GM21529 (cell line): ENCODE data around the gene CALML5.
"Not testable (repeated sequence)": the region's sequence is repeated elsewhere in the genome, so short reads cannot be mapped to it uniquely, and the experiment has no call there.

Experiments used
- ATAC-seq: cut with Tn5 transposase; IDR thresholded peaks from one replicate; pipeline ENCODE4 v1.9.1; 2021; ENCODE audit not compliant: unreplicated experiment

Gene CALML5

DNA sequence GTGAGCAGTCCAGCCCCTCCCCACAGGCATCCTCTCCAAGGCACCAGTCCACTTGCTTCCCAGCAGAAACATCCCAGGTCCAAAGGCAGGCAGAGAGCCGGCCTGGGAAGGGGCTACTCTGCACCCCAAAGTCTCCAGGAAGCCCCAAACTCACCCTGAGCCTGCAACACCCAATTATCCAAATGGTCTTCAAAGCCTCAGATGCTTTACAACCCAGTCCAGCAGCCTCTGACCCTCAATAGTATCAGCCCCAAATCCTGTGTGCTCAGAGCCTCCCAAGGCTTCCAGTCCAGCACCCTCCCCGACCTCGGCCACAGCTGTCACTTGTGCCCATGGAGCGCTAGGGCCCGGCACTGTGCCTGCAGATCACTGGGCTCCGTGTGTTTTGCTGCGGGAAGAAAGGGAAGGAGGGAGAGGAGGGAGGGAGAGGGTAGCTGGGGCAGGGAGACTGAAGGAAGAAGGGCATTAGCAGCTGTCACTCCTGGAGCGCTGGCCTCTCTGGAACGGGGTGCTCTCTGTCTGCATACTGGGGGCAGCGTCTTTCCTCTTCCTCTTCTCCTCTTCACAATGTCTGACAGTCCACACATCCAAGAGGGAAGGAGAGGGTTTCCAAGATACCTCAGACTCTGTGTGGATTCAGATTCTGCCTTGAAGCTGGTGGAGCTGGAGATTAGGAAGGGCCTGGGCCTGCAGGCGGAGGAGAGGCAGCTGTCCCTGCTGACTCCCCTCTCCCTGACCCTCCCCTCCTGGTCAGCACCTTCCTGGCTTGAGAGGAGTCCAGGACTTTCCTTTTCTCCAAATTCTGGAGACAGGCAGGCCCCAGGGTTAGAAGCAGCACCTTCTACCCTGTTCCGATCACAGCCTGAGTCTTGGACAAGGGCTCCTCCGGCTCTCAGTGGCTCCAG, 13.2 kb downstream of the CALML5 start:
- no peak for ATAC-seq

DNA sequence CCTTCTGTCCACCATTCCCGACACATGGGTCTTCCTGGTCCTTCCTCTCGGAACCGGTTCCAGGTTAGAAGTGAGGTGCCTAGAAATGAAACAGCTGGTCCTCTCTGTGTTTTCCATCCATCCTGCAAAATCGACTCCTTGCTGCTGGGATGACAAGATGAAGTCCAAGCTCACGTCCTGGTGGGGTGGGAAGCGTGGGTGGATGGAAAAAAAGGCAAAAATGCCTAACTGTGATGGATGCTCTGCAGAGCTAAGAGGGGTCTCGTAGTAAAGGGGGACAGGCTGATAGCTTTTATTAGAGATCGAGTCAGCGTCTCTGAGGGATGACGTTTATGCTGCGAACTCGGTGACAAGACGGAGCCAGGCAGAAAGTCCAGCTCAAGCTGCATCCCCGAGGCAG, 14.1 kb downstream of the CALML5 start:
- no peak for ATAC-seq

DNA sequence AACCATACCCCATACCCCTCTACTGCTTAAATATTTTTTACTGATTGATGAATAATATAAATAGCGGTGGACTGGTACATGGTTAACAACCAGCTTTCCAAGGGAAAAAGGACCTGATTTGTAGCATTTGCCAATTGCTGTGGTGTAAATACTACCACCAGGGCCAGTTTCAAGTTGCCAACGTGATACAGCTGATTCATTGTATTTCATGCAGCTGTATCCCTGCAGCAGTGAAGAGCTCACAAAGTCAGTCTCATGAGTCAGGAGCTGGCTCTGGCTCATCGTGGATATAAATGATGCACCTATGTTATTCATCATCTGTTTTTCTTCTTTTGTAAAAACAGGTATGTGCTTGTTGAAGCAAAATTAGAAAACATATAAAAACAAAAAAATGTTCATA, 15.2 kb downstream of the CALML5 start:
- no peak for ATAC-seq

DNA sequence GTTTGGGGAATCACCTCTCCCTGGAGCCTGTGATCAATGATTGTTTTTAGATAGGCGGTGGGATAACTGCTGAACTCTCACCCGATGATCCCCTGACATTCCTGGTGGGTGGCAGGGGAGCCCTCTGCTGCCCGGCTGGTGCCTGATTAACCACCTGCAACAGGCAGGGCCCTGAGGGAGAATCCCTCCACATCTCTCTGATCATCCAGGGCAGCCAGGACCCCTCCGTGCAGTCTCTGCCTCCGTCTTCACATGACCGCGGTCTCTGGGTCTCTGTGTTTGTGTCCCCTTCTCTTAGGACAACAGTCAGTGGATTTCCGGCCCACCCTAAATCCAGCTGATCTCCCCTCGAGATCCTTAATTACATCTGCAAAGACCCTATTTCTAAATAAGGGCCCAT, 17.4 kb downstream of the CALML5 start:
- no peak for ATAC-seq

DNA sequence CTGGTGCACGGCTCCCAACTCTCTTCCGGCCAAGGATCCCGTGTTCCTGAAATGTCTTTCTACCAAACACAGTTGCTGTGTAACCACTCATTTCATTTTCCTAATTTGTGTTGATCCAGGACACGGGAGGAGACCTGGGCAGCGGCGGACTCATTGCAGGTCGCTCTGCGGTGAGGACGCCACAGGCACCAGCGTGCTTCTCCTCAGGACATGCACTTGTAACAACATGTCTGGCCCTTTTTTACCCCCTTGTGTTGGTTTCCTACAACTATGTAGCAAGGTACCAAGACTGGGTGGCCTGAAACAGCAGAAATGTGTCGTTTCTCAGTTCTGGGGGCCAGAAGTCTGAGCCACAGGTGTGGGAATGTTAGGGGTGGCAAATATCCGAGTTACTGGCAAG, 18.2 kb downstream of the CALML5 start:
- no peak for ATAC-seq

DNA sequence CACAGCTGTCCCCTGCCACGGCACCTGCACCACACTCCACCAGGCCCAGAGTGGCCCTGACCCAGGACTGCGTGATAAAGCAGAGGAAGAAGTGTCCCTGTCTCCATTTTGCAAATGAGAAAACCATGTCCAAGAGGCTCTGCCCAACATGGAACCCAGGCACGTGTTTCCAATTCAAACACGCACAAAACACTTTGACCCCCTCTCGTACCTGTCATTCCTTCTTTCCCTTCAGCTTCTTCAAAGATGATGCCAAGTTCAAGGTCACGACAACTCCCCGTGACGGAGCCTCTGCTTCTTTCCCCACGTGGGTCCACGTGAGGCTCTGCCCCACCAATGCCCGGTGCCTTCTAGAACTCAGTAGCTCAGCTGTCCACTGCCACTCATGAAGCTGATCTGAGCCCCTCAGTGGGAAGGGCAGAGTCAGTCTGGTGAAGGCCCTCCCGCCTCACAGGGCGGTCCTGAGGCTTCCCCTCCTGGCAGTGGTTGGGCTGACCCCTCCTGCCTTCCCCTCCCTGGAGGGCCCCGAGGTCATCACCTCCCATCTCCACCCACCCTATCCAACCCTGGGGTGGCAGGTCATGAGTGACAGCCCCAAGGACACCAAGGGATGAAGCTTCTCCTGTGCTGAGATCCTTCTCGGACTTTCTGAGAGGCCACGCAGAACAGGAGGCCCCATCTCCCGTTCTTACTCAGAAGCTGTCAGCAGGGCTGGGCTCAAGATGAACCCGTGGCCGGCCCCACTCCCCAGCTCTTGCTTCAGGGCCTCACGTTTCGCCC, 19.0 kb downstream of the CALML5 start:
- no peak for ATAC-seq

DNA sequence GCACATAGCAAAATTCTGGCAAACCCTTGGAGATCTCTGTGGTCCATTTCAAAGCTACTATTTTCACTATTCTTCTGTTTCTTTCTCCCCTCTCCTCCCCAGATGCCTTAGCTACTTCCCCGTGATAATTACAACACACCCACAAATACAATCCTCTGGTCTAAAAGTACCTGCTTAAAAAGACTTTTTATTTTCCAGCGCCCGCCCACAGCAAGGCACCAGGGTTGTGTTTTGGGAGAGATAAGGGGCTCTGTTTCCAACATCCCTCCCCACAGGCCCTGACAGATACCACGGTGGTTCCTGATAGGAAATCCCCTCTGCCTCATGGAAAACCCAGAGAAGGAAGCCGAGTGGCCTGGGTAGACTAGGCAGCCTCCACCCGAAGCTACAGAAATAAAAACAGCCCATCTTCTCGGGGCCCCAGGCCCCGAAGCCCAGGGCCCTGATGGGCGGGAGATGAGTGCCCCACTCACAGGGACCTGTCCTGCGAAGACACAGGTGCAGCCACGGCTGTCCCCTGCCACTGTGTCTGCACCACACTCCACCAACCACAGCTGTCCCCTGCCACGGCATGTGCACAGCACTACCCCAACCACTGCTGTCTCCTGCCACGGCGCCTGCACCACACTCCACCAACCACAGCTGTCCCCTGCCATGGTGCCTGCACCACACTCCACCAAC, 19.7 kb downstream of the CALML5 start:
- ATAC-seq: no peak

DNA sequence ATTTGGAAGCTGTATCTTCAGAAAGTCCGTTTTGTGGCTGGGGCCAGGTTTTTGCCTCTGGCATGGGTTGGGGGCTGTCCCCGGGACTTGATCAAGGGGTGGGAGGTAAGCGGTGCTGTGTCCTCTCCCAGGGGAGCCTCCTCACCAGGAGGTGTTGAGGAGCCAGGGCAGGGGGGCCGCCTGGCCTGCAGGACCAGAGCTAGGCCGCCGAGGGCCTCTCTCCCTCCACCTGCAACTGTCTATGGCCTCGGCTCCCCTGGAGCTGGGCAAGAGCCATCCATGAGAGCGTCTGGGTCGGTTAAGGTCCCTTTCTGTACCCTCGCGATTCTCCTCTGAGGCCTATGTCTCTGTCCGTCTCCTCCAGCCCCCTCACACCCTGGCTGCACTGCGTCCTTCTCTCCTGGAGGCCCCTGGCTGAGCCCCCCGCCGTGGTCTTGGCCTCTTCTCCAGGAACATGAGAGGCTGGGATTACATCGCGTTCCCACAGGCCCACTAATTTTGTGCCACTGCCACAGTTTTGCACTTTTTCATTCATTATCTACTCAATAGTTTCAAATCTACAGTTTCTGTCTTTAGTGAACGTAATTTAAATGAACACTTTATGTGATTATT, 20.6 kb downstream of the CALML5 start:
- ATAC-seq: no peak

DNA sequence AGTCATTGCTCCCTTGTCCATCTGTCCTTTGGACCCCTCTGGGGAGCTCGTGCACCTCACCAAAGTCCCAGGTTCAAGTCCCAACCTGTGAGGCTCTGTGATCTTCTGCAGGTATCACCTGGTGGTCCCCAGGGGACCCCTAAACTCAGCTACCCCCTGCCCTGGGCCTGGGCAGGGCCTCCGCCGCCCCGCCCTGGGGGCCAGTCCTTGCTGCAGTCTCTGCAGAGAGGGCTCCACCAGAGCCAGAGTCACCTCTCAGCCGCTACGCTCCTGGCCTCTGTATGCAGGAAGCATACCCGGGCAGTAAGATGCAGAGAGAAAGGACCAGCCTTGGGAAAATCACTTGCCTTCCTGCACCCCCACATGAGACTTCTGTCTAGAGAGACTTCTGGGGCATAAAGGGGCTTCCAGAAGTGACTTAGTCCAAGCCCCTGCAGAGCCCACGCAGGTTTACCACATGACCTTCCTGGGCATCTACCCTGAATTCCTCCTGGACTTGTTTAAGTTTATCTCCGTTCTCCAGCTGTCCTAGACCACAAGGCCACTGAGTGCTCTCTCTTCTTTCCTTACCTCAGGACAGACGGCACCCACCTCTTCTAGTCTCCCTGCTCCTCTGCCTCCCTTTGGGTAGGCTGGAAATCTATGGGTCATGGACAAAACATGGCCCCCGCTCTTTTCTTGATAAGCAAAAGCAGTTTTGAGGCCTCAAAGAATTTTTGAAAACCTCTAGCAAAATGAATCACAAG, 21.2 kb downstream of the CALML5 start:
- ATAC-seq: no peak

DNA sequence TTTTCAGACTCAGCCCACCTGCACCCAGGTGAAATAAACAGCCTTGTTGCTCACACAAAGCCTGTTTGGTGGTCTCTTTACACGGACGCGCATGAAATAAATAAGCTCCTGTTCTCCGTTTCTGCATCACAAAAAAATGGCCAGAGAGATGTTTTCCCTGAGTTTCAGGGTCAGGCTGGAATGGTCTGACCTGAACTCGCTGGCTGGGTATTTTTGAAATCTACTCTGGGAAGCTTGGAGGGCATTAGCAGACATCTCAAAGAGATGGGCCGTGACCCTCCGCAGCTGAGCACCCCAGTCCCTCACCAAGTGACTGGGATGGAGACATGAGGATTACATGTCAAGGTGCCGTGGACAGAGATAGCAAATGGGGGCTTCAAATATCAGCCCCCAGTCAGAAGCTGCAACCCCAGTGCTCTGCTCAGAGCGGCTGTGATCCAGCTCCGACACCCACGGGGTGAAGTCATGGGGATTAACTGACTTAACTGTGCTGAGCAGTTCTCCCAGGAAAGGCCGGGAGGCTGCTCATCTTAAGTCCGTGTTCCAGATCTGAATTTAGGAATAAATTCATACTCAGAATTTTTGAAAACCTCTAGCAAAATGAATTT, 22.3 kb downstream of the CALML5 start:
- no peak for ATAC-seq

DNA sequence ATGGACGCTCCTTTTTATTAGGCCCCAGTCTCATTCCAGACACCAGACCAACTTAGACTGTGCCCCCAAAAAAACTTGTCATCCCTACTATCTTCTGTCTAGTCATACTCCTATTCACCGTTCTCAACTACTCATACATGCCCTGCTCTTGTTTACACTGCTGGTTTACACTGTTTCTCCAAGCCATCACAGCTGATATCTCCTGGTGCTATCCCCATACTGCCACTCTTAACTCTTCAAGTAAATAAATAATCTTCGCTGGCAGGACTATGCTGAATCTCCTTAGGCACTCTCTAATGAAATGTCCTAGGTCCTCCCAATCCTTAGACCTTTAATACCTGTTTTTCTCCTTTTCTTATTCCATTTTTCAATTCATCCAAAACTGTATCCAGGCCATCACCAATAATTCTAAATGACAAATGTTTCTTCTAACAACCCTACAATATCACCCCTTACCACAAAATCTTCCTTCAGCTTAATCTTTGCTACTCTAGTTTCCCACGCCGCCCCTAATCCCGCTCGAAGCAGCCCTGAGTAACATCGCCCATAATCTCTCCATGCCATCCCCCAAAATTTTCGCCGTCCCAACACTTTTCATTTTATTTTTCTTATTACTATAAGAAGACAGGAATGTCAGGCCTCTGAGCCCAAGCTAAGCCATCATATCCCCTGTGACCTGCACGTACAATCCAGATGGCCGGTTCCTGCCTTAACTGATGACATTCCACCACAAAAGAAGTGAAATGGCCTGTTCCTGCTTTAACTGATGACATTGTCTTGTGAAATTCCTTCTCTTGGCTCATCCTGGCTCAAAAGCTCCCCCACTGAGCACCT, 23.2 kb downstream of the CALML5 start:
- ATAC-seq: not testable (repeated sequence)

DNA sequence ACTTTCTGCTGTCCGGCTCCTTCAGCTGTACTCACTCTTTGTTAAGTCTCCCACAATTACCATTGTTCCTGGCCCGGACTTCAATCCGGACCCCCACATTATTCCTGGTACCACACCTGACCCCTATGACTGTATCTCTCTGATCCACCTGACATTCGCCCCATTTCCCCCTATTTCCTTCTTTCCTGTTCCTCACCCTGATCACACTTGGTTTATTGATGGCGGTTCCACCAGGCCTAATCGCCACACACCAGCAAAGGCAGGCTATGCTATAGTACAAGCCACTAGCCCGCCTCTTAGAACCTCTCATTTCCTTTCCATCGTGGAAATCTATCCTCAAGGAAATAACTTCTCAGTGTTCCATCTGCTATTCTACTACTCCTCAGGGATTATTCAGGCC, 24.3 kb downstream of the CALML5 start:
- ATAC-seq: not testable (repeated sequence)

DNA sequence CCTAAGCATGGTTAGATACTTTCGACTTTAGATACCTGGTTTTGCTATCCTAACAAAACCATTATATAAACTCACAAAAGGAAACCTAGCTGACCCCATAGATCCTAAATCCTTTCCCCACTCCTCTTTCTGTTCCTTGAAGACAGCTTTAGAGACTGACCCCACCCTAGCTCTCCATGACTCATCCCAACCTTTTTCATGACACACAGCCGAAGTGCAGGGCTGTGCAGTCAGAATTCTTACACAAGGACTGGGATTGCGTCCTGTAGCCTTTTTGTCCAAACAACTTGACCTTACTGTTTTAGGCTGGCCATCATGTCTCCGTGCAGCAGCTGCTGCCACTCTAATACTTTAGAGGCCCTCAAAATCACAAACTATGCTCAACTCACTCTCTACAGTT, 24.7 kb downstream of the CALML5 start:
- ATAC-seq: not testable (repeated sequence)

DNA sequence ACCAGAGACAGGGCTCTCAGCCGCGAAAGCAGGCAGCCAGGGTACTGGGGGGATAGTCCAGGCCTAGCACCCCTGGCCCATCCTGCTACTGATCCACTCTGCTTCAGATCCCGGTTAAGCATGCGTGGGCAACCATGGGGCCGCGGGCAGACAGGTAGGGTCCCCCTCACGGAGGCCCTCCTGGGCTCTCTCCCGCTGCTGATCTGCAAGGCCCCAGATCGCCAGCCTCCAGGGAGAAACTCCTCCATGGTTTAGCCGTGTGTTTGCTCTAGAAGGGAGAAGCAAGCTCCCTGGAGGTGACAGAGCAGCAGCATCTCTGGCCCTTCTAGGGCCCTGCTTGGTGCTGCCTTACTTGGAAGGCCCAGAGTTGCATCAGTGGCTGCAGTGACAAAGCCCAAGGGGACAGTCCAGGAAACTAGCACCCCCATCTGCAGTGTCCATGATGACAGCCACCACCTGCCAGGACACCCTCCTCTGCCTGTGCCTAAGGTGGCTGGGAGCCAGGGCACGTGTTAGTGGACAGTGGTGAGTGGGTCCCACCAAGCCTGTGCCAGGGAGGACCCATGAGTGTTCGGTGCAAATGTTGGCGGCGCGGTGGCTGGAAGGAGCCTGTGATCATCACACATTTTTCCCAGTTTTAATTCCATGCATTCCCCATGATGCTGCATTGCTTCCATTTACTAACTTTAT, 29.2 kb downstream of the CALML5 start:
- ATAC-seq: no peak

DNA sequence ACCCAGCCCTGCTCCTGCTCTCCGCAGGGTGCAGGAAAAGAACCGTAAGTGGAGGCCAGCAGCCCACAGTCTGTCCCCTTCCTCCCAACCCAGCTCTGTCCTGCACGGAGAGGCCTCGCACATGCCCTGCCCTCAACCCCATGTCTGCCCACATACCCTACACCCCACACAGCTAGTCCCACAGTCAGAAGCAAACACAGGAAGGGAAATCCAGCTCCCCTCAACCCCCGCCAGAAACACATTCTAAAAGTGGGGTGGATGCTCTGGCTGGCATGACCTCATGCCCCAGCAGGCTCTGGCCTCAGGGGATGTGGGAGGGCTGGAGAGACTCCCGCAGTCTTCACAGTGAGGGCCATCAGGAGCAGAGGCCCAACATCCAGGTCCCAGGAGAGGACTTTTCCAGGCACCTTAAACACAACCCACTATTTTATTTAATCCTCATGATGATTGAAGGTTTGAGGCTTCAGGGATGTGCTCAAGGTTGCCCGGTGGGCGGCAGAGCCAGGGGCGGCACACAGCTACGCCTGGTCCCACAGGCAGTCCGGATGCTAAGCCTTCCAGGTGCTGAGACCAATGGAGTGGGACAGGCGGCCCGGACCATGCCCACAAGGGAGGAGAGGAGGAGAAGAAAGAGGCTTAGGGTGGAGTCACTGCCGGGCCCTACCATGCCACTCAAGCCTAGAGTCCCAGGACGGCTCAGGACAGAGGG, 29.9 kb downstream of the CALML5 start:
- no peak for ATAC-seq

DNA sequence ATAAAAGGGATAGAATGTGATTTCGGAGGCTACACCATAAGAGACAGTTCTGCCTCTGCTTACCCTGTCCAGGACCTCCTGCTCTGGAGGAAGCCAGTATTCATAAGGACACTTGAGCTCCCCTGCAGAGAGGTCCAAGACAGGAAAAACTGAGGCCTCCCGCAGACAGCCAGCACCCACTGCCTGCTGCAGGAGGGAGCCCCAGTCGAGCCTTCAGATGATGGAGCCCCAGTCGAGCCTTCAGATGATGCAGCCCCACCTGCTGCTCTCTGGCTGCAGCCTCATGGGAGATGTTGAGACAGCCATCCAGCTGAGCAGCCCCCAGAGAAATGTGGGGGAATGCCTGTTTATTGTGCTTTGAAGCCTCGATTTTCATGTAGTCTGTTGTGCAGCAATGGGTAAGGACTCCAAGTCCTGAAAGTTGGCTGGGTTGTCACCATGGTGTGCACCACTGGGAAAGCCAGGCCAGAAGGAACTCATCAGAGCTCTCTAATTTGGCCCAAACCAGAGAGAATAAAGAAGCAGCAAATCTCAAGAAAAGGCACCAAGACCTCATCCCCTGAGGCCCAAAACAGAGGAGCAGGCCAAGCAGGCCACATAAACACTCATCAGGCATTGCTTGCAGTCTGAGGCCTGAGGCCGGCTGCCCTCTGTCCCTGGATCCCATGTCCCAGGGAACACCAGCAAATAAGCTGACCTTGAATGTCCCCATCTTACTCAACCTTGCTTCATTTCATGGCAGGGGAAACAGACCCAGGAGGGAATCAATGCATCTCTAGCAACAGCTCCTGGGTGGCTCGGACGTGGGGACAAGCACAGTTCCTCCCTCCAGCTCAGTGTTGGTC, 30.9 kb downstream of the CALML5 start:
- ATAC-seq: no peak

DNA sequence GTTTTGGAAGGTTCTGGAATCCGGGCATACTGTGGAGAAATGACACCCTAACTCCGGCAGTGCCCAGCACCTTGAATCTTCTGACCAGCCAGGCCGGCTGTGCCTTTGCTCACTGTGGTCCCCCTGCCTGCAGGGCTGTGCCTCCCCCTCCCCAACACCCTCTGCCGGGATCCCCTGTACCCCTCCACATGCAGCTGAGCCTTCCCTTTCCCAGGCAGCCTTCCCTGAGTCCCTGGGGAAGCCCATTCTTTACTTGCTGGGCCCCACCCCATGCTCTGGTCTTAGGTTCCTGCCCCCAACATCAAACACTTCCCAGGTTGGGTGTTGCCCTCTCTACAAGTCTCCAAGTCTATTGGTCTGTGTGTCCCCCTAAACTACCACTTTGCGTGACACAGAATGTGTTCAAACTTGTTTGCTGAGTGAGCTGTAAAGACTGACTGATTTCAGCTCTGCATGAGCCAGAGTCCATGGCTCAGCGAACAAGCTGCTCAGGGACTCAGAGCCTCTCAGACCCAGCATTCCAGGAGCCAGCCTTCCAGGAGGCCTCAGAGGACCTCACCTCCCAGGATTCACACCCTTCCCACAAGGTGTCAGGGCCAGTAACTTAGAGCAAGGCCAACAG, 31.6 kb downstream of the CALML5 start:
- no peak for ATAC-seq
